ENCODE data around the gene CCDC92B.

Gene CCDC92B

DNA sequence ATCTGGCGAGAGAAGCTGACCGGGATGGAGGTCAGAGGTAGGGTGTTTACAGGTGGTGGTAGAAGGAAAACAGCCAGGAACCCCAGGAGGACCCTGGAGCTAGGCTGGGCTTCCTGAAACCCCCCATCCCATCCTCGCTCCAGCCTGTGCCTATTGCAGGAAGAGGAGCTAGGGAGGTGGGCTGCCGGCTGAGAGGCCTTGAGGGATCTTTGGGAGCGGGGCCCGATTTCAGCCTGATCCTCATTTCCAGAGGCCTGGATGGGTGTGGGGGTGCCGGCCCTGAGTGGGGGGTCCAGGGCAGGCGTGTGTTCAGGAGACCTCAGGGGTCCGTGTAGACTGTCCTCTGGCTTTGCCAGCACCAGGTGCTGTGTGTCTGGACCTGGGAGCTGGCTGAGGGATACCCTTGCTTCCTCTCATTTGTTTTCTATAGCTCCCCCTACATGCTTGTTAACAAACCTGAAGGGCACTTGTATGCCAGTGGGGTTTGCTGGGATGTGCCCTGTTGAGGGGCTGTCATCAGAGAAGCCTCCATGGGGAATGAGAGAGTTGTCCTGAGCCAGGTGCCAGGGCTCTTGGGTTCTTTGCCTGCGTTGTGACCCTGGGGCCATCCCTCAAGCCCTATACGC is 27.9 kb upstream of the CCDC92B start:
- no peak for DNase-seq

DNA sequence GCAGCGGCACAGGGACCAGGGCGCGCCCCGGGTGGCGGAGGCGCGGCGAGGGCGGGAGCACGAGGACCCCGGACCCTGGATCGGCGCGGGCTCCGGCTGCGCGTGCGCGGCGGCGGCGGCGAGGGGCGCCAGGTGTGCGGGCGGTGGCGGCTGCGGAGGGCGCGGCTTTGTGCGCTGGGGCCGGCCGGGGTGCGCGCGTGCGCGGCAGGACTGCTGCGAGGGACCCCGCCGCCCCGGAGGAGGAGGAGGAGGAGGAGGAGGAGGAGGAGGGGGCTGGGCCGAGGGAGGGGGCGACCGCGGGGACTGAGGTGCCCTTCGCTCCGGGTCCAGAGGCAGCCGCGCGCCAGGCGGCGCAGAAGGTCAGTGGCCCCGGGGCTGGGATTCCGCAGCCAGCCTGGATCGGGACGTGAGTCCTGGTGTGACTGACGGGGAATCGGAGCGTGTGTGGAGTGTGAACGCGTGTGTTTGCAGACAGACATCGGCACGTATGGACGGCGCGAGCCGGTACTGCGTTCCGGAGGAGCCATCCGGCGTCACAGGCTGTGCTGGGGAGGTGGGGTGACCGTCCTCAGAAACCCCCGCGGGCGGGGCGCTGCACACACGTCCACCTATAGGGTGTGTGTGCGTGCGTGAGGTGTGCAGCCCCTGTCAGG is 27.3 kb upstream of the CCDC92B start:
- DNase-seq: peak in 1 of 2 donors; percentile 35

DNA sequence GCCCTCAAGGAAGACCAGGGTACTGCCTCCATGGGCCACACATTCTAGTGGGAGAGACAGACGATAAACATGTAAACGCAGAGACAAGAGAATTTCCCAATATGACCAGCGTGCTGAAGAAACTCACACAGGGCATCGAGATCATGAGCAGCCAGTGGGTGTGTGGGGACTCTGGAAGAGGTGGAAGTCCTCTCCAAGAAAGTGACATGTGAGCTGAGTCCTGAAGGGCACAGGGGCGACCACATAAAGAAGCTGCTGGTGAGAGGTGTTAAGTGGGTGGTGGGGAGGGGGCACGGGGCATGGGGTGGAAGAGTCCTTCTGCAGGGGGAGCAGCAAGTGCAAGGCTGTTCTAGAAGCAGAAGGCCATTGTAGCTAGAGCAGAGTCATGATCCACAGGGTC is 25.8 kb upstream of the CCDC92B start:
- DNase-seq: no peak

DNA sequence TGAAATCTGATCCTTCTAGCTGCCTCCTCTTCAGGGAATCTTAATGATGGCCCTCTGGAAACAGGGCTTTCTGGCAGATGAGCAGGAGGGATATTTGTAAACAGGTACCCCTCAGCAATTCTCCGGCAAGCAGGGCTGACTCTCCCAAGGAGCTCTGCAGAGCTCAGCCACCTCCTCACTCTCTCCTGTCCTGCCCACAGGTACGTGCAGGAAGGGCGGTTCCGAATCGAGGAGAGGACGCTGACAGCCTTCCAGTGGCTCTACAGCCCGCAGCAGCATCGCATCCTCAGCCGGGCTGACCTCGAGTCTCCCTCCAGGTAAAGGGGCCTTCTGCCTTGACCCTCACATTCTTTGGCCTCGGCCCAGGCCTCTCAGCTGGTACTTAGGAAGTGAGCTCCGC is 20.7 kb upstream of the CCDC92B start:
- DNase-seq: no peak

DNA sequence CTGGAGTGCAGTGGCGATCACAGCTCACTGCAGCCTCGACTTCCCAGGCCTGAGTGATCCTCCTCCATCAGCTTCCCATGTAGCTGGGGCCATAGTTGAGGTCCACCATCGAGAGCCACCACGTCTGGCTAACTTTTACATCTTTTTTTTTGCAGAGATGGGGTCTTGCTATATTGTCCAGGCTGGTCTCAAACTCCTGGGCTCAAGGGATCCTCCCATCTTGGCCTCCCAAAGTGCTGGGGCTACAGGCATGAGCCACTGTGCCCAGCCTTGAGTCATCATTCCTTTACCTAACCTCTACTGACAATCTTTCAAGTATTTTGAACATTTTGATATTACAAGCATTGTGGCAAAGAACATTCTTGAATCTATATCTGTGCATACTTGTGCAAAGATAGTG is 9.4 kb upstream of the CCDC92B start:
- DNase-seq: no peak

DNA sequence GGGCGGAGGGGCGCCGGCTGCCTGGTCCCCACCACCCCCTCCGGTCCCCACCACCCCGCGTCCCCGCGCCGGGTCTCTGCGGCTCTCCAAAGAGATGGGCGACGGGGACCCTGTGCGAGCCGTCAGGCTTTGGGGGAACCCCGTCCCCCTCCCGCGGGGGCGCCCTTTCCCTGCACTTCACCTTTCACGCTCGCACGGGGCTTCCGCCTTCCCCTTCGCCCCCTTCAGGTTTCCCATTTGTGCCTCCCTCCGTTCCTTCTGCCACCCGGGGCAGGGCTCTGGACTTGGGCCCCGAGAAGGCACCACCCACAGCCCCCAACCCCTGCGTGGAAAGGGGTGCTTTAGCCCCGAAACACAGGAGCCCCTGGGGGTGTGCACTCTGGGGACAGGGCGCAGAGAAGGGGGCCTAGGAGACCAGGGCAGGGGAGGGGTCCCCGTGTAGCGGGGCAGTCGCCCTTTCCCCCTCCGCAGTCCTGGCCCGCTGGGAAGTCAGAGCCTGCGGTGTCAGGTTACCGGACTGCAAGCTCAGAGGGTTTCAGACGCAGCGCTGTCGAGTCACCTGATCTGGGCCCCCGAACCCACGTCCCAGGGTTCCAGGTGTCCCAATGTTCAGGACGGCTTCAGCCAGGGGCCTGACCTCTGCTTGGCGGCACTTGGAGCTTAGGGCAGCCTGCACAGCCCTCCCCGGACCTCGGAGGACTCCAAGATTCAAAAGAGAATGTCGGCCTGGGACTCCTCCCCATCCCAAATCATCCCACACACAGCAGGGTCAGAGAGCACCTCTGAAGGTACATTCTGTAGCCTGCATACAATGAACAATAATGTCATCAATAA is 6.7 kb upstream of the CCDC92B start:
- no peak for DNase-seq

DNA sequence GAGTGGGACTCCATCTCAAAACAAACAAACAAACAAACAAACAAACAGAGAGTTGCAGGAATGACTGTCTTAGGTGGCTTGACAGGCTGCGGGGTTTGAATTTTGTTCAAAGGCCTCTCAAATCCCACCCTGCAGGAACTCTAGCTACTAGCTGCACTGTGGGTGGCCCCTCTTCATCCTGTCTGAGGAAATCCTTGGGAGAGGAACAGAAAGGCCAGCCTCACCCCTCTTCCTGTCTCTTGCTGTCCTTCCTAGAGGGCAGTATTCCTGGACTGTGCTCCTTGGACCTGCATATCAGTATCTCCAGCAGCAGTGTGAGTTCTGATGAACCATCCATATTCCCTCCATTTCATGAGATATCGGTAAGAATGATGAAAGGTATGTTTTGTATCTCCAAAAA is 2.0 kb upstream of the CCDC92B start:
- DNase-seq: no peak

DNA sequence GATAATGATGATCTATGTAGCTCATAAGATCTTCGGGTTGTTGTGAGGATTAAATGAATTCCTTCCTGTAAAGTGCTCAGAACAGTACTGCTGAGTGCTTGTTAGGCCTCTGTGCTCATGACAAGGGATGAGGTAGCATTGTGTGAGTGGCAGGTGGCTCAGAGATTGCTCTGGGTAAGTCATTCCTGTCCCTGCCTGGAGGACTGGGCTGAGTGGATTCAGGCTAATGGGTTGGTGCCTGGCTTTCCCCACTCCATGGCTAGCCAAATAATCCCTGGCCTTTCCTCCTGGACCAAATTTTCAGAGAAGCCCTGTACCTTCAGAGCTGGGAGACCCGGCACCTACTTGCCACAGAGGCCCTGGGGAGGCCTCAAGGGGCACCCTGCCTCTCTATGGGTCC is 1.3 kb upstream of the CCDC92B start:
- DNase-seq: no peak

DNA sequence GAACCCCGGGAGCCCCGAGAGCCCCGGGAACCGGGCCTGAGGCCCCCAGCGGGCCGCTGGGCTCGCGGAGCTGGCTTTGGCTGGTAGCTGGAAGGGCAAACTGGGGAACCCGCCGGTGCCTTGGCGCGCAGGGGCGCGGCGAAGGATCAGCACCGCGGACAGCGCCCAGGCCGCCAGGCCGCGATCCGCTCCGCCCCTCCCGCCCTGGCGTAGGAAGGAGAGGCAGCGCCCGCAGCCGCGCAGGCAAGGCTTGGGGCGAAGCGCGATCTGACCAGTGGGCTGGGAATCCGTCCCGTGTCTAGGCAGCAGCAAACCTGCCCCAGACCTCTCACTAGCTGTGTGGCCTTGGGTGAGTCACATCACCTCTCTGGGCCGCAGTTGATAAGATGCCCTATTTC is 331 bp upstream of the CCDC92B start:
- peak; percentile 75 to 81 for DNase-seq

DNA sequence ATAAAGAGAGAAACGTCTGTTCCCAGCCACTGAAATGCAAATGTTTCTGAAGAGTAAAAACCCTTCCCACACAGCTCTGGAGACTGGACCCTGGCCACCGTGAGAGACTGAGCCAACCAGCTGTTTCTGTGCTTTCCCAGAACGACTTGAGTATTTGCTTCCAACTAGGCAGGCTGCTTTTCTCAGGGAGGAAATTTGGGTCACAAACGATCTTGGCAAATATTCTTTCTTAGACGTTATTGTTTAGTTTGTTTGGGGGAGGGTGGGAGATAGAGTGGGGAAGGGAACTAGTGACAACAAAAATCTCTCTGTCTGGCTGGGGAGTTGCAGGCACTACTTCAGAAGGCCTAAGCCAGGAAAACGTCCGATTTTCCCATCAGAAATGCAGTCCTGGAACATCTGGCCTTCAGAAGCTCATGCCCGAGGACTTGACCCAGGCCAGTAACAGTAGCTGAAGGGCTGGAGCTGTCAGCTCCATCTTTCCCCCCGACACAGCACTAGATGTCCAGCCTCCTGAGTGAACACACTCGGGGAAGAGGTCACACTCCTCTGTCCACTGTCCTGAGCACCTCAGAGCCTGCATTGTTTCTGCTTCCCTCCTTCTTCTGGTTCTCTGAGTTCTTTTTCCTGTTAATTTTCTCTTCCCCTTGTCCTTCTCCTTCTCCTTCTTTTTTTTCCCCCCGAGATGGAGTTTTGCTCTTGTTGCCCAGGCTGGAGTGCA is 4.0 kb downstream of the CCDC92B start:
- DNase-seq: no peak

DNA sequence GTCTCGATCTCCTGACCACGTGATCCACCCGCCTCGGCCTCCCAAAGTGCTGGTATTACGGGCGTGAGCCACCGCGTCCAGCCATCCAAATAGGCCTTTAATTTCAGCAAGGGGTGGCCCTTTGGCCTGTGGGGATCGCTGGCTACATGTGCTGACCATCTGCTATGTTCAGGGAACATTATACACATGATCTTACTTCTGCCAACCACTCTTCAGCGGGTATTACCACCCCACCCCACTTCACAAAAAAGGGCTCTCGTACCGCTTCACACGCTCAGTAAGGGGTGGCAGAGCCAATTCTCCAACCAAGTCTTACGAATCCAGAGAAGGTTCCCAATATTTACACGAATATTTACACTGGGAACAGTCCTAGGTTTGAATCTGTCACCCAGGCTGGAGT is 11.8 kb downstream of the CCDC92B start:
- no peak for DNase-seq

DNA sequence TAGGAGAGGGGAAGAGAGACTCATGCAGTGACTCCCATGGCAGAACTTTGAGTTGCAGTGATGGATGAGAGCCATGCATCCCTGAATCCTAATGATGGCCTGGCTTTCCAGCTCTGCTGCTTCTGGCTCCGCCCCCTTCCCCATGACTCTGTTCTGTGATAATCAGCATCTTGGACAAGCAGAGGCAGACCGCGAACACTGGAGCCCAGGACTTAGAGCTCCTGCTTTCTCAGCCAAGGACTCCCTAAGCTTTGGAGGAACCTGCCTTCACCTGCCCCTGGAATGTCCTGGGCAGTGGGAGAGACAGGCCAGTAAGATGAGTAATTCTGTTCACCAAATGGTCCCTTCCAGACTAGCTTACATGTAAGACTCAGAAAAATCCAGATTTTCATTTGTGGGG is 12.5 kb downstream of the CCDC92B start:
- no peak for DNase-seq

DNA sequence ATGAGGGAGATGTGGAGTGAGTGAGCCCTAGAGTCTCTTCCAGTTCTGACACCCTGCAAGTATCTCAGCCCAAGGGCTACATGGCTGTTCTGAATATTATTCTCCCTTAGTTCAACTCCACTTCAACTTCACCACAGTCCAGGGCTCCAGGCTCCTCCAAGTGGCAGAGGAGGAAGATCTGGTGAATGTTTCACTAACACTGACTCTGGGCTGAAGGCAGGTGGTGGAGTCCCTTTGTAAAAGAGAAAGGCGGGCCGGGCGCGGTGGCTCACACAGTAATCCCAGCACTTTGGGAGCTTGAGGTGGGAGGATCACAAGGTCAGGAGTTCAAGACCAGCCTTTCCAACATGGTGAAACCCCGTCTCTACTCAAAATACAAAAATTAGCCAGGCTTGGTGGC is 13.6 kb downstream of the CCDC92B start:
- DNase-seq: no peak

DNA sequence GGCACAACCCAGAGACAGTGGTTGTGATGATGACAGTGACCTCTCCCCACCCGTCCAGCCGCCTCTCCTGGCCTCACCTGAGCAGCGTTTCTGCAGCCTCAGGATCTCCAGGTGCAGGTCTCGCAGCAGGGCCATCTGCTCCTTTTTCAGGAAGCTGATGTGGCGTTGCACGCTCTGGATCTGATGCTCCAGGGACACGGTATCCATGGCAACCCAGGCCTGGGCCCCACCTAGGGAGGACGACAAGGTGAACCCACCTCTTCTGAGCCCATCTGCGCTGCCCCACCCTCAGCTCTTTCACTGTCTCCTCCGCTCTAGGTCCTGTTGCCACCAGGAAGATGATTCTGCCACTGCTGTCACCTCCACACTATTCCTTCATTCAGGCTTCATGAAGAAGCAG is 14.5 kb downstream of the CCDC92B start:
- DNase-seq: no peak

DNA sequence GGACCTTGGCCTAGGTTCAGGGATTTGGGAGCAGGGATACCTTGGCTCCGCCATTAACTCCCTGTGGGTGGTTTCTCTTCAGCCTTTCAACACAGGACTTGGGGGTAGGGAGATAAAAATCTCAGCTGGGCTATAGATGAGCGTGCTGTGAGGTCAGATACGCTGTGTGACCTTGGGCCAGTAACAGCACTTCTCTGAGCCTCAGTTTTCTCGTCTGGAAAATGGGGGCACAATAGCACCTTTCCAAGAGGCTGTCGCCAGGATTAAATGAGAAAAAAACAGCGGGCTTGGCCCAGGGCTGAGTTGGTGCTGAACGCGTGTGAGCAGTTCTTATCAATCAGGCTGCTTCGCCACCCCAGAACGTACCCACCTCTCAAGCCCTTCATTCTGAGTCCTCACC is 17.6 kb downstream of the CCDC92B start:
- no peak for DNase-seq

DNA sequence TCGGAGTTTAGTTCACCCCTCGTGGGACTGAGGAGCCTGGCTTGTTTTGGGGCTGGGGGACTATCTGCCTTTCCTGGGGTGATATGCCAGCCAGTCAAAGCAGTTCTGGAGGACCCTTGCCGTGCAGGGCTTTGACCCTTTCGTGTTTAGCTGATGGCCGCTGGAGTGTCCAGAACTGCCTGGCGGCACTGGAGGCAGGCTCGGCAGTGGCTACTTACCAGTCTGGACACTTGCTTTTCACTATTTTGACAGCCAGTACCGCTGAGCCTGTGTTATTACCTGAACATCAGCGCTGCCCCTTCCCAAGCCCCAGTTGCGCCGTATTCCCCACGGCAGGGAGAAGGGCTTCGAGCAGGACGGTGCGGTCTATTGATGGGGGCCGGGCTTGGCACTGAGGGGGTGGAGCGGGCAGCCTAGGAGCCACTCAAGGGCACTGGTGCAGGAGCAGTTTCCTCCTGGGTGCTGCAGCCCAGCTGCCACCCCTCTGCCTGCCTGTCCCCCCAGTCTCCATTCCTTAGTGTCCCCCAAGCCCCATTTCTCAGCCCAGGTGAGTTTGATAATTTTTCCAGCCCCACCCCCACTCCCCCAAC is 18.6 kb downstream of the CCDC92B start:
- DNase-seq: no peak

DNA sequence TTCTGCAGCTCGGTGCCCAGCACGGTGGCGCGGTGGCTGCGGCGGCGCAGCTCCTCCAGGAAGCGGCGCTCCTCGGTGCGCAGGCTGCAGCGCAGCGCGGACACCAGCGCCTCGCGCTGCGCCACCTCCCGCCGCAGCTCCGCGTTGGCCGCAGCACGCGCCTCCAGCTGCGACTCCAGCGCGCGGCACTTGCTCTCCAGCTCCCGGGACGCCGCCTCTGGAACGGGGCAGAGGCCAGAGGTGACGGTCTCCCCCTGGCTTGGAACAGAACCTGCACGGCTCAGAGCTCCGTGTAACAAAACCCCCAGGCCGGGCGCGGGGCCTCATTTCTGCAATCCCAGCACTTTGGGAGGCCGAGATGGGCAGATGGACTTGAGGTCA is 24.7 kb downstream of the CCDC92B start:
- peak in 1 of 2 donors; percentile 66 for DNase-seq

DNA sequence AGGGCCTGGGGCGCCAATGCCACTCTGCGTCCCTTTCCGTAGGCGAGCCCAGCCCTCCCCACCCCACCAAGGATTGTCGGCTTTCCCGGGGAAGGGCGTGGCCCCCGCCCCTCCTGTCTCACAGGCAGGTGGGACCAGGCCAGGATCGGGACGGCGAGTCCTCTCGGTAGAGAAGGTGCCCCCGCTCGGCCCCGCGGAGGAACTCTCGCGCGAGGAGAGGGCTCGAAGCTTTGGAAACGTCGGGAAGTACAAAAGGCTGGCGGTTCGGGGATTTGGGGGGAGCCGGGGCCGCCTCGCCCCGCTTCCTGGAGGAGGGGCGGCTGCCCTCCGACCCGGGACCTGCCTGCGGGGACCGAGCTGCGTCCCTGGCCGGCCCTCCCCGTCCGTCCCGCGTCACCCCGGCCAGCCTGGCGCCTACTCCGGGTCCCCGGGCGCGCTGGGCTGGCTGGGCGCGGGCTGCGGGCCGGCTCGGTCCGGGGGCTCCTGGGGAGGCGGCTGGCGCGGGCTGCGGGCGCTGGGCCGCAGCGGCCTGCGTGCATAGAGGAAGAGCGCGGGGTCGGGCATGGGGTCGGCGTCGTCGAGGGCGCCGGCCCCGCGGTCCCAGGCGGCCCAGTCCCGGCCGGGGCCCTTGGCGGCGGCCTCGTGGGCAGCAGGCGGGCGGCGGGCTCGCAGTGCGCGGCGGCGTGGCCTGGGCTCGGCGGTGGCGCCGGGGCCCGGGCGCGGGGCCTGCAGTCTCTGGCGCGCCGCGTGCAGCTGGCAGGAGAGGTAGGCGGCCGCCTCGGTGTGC is 25.3 kb downstream of the CCDC92B start:
- DNase-seq: peak in 1 of 2 donors; percentile 27

DNA sequence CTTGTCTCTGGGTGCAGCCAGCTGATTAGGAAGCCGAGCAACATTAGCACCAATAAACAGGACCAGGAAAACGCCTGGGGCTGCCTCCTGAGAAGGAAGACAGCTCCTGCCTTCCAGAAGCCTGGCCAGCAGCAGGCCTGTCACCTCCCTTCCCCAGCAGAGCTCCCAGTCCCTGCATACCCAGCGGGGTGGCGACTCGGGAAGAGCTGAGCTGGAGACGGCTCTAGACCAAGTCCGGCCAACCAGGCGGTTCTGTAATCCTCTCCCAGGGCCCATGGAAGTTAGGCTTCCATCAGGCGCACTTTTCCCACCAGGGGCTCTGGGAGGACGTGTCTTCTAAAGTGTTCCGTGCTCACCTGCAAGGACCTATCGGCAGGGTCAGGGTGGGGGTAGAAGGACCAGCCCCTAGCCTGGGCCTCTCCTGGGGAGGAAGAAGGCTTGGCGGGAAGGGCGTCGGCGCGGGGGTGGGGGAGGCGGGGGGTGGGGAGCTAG is 25.9 kb downstream of the CCDC92B start:
- DNase-seq: no peak

DNA sequence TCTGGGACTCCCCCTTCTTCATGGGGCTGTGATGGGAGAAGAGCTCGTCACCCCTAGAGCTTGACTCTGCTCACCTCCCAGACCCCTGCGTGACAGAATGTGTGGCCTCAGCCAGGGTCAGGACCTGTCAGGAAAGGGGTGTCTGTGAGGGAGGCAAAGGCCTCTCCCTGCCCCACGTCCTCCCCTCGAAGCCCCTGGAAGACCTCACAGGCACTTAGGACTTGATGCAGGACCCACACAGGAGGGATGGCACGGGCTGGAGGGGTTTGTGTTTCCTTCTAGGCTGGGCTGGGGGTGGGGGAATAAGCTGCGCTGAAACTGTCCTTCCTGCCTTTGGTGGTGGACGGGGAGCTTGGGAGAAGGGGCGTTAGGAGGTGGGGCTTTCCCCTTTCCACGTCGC is 26.8 kb downstream of the CCDC92B start:
- DNase-seq: no peak

DNA sequence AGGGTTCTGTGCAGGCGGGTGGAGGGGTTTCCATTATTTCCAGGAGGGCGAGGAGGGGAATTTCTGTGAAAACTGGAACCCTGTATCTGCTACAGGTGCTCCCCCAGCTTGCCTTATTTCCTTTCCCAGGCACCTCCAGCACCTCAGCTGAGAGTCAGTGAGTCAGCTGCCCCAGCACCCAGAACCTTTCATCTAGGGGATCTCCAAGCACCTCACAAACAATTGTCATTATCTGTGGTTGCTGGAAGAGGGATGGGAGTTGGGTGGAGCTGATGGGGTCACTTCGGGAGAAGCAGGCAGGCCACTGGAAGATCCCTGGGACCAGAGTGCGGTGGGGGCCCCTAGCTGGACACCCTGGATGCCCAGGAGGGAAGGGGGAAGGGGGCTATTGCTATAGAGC is 27.8 kb downstream of the CCDC92B start:
- DNase-seq: no peak

DNA sequence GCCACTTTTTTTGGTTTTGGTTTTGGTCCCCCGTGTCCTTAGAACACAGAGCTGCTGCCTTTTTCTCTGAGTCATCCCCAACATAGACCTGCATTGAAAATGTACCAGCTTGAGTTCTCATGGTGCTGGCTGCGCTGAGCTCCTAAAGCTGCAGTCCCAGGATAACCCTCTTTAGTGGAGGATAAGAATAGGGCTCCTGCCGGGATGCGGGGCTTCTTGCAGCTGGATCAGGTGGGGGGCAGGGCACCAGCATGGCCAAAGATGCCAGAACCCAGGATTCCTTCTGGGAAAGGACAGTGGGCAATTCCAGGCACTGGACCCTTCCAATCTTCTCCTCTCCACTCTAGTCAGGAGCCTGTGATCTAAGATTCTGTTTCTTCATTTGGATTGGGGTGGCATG is 29.6 kb downstream of the CCDC92B start:
- no peak for DNase-seq
